GM19397 (cell line): ENCODE data around the gene H1-8.

Experiments used
- ATAC-seq: cut with Tn5 transposase; IDR thresholded peaks from one replicate; pipeline ENCODE4 v1.9.1; 2021; ENCODE audit warnings: mild to moderate bottlenecking, moderate library complexity; ENCODE audit not compliant: unreplicated experiment

Gene H1-8

DNA sequence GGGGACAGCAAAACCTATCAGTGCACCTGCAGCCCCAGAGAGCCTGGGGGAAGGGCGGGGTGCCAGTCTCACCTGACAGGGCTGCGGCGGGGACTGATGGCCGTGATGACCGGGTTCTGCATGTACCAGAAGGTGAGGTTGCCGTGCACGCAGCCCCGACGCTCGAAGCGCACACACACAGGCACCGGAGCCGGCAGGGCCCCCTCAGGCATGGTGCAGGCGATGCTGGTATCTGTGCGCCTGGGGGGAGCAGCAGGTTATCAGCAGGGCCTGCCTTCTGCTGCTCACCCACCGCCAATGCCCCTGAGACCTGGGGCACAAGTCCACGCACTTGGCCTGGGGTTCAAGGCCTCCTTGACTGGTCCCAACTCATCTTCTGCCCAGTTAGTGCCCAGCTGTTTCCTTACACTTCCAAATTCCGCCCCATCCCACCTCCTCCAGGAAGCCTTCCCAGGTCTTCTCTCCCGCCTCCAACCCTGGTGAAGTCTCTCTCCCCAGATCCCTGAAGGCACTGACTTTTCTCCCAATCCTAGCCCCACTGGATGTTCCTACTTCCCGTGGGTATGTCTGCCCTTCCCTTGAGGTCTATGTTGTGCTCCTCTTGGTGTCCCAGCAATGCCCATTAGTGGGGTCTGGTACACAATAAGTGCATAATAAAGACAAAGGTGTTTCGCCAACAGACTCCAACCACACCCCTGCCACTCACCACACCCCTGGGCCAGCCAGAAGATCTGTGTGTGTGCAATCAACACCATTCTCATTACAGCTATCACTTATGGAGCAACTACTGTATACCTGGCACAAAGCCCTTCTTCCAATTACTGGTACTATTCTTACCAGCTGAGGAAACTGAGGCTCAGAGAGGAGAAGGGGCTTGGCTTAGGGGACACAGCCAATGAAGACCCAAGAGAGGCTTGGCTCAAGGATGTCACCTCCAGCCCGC lies 28.9 kb downstream of the H1-8 start:
- ATAC-seq, result no peak

DNA sequence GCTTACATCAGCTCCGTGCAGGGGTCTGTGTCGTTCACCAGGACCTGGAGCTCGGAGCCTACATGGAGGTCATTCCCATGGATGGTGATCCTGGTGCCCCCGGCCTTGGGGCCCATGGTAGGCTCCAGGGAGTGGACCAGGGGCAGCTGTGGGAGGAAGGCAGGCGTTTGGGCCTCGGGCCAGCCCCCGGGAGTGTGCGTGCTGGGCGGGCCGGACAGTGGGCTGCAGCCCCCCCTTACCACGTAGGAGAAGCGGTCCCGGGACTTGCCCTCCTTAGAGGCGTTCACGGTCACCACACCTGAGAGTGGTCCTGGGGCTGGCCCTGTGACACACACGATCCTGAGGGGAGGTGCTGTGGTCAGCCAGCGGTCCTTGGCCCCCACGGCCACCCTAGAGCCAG lies 29.6 kb downstream of the H1-8 start:
- ATAC-seq, result no peak

DNA sequence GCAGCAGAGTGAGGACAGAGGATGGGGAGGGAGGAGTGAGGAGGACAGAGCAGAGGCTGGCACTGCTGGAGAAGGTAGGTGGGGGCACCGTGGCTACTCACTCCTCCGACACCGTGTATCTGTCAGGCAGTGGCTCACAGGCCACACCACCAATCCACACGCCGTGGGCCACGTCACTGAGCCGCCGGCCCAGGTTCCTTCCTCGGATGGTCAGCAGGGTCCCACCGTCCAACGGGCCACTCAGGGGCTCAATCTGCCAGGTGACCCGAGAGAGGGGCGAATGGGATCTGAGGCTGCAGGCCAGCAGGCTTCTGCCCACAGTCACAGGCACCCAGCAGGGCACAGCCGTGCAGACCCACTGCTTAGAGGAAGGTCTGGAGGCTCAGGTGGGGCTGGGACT lies 30.5 kb downstream of the H1-8 start:
- ATAC-seq, result no peak

DNA sequence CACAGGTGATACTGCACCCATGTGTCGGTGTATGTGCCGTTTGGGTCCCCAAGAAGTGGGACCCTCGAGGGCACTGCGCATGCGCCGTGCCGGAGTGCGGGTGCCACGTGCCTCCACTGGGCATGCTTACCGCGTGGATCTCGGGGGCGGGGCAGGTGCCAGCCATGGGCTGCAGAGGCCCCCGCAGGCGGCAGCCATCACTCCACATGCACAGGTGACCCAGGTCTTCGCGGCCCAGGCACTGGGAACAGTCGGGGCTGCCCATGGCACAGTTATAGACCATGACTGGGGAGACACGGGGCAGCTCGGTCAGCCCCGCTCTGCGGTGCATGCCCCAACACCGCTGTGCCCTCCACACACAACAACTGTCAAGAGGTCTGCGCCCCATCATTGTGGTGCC lies 31.2 kb downstream of the H1-8 start:
- ATAC-seq, result no peak

DNA sequence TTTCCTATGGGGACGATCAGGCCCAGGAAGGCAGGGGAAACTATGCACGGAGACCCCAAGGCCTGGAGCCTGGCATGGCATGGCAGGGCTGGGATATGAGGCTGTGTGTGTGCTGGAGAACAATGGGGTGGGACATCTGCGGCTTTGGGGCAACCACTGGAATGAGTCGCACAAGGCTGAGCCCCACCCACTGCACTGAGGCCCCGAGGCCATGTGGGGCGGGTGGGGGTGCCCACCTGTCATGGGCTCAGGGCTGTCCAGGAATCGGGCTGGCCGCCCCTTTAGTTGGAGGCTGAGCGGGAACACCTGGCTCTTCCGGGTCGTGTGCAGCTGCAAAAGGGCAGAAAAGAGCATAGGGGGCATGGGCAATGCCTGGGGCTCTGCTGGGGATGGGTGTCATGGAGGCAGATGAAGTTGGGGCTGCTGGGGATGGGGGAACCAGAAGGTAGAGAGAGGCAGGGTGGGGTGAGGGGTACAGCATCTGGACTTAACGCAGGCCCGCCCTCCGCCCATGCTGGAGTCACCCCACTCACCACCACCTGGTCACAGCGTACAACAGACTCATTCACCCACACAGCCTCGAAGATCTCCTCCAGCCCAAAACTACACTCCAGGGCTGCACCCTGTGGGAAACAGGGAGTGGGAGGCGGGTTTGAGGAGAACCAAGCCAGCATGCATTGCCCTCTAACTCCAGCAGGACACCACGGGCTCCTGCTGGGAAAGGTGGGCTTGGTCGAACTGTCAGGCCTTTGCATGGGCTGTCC lies 32.4 kb downstream of the H1-8 start:
- no peak for ATAC-seq

DNA sequence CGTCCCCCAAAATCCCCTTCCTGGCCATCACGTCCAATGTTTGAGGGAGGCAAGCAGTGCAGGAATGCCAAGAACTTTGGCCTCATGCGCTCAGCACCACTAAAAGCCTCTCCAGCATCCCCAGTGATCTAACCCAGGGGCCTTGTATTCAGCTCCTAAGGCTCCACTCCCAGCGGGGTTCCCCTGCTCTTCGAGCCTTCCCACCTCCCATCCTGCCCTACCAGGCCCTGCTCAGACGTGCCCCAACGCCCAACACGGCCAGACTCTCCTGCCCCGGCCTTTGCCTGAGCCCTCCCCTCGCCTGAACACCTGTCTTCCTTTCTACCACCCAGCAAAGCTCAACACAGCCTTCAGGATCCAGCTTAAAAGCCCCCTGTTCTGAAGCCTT lies 33.0 kb downstream of the H1-8 start:
- ATAC-seq, result no peak

DNA sequence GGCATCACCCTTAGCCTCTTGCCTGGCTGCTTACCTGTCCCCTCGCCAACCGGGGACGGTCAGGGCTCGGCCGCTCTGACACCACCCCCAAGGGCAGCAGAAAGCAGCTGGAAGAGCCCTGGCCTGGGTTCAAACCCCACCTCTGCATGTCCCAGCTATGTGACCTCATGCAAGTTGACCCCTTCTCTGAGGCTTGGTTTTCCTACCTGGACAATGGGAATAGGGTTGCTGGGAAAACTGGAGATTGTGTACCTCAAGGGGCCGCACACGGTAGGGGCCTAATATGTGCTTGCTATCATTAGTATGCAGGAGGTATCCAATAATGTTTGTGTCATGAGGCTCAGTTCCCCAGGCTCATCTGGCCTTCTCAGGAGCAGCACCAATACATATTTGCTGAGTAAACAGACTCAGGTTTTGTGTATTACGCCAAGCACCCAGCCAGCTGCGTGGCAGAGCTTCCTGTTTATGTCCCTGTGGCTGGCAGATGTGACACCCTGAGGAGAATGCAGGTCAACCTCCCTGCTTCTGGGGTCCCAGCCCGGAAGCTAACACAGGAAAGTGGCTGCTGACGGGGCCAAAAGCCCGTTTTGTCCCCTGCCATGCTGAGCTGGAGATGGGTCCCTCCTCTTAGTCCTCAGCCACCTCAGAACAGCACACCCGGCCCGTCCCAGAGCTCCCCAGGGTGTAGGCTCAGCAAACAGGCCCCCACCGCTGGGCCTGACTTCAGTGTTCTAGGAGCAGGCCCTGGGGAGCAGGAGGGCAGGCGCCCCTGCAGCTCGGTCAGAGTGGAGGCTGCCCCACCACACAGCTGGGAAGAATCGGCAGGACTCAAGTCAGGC lies 33.8 kb downstream of the H1-8 start:
- ATAC-seq, result peak; percentile 57

DNA sequence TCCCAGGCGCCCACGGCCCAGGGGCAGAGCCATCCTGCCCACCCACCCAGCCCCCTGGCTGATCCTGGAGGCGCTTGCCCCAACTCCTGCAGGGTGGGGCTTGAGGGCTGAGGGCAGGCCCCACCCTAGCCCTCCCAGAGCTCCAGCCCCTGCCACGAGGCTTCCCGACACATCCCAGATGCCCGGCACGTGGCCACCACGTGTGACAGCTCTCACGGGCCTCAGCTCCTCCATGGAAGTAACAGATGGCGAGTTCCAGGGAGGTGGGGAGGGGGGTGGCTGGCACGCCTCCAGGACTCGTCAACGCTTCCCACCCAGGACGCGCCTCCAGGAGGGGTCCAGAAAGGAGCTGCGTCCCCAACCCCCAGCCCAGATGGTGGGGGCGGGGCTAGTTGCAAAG lies 34.4 kb downstream of the H1-8 start:
- ATAC-seq, result no peak

DNA sequence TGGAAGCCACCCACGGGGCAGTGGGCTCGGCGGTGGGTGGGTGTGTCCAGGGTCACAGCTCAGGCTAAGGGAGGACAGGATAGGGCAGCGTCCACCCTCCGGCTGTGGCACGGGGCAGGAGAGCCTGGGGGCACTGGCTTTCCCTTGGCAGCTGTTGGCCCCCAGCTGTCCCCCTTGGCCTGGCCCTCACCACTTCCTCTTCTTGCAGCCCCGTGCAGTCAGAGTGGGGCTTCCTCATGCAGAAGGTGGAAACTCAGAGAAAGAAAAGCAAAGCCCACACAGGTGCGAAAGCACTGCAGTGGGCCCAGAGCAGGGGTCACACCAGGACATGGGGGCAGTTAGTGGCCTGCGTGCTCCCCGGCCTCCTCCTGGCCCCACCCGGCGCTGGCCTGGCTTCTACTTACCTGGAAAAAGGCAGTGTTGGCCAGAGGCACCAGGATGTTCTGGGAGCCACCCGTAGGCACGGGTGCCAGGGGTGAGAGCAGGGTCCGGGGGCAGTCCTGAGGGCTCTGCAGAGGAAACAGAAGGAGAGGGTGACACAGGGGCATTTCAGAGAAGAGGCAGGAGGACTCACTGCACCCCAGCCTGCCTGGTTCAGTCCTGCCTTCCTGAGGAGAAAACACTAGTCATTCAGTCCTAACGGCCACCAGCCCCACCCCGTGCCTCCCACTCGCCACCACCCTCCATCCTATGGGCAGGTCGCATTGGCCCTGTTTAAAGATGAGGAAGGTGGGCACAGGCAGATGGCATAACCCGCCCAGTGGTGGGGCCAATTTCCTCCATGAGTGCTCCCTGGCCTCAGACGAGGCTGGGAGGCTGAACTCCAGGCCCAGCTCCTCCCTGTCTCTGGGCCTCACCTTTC lies 35.2 kb downstream of the H1-8 start:
- ATAC-seq, result peak; percentile 50

DNA sequence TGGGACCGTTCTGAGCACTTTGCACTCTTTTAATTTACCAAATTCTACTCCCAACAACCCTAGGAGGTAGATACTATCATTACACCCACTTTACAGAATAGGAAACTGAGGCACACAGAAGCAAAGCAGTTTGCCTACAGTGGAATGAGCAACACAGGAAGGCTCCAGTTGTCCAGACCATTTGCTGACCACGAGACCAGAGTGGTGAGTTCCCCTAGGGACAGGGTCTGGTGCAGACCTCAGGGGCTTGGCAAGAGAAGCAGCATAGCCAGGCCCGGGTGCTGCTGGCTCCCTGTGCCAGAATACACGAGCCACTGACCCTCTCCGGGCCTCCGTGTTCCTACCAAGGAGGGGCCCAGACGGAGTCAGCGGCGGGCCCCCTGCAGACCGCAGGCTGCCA lies 37.0 kb downstream of the H1-8 start:
- ATAC-seq, result no peak

DNA sequence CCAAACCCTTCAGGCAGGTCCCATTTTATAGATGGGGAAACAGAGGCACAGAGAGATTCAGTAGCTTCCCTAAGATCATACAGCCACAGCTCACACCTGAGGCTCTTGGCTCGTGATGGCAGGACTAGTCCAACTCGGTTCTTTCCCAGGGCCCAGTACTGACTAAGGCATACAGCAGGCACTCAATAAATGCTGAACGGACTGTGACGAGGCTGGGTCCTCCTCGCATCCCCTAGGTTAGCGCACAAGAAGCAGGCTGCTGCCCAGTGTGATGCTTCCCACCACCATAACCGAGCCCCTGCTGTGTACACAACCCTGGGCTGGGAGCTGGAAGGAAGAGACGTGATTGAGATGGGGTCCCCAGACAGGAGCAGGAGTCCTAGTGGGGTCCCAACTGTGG lies 38.6 kb downstream of the H1-8 start:
- ATAC-seq, result no peak

DNA sequence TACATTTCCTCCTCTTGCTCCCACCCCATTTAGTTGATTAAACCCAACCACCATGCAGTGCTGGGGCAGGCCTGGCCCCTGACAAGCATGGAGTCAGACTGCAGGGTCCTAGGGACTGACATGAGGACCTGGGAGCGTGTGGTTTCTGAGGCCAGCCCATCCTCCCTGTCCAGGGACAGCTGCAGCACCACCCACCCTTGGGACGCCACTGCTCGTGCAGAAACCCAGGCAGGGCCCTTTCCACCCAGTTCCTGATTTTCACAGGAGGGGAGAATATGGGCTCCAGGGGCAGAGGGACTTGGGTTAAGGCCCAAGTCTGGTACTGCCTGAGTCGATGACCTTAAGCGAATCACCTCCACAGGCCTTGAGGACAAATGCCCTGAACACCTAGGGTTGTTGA lies 39.8 kb downstream of the H1-8 start:
- no peak for ATAC-seq

DNA sequence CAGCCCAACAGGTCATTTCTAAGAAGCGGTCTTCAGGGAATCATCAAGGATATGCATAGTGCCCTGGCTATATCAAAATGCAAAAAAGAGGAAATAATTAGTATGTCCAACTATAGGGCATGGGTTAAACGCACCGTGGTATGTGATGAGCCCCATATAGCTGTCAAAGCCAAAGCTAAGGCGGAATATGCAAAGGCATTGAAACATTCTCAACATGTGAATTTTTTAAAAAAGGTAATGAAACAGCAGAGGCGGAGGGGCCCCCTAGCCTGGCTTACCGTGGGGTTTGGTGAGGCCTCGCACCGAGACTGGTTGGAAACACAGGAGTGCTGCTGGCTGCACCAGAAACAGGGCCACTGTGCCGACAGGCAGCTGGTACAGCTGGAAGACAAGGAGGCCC lies 40.3 kb downstream of the H1-8 start:
- ATAC-seq, result no peak

DNA sequence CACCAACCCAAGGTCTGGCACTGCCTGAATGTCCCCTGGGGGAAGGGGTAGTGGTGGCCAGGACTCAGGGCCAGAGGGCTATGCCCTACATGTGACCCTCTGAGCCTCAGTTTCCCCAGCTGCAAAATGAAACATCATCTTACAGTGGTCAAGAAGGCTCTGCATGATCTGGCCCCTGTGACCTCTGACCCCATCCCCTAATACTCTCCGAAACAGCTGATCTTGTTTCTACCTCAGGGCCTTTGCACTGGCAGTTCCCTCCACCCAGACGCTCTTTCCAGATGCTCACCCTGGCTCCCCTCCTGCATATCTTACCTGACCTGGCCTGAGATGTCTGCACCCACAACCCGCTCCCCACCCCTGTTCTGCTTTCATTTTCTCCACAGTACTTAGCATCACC lies 41.7 kb downstream of the H1-8 start:
- ATAC-seq, result no peak

DNA sequence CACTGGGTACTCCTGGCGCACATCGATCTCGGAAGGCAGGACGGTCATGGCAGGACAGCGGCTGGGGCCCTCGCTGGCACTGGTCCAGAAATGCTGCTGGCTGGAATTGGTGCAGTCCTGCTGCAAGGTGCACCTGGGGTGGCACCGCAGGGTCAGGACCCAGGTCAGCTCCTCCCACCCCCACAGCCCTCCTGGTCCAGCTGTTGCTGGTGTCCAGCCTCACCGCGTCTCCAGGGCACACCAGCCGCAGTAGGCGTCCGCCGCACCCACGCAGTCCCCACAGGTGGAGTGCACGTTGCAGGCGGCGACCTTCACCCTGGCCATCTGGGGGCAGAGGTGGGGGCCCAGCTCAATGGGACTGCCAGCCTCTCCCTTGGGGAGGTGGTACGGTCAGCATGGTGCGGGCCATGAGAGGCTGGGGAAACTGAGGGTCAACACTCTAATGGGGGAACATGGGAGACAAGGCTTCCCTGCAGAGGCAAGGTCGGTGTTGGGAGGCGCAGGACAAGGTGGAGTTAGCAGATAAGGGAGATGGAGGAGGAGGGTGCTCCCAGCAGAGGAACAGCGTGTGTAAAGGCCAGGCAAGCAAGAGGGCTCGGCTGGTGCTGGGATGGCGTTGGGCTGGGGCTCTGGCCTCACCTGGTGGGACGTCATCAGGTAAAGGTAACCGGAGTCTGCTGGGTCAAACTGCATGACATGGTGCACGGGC lies 43.1 kb downstream of the H1-8 start:
- ATAC-seq, result no peak

DNA sequence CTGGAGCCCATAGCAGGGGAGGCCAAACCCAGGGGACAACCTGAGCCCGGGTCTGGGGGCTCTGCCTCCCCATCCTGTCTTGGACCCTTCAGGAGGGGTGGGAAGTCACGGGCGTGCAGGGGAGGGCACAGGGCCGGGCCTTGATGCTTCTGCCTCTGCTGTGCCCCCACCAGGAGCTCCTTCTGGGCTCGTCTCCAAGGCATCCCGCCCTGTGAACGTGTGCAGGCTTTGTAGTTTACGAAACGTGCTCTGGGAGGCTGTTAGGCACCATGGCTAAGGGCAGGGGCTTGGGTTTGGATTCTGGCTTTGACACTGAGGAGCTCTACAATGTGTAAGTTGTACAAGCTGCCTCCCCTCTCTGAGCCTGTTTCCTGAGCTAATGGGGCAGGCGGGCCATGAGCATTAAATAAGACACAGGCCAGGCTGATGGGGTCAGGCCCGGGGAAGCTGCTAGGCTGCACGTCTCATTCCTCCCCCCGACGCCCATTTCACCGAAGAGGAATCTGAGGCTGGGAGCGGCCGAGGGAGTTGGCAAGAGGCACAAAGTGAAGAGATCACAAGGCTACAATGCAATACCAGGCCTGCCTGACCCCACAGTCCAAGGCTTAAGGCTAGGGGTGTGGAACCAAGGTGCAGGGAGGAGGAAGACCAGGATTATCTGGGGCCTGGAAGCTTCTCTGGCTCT lies 43.9 kb downstream of the H1-8 start:
- ATAC-seq, result no peak

DNA sequence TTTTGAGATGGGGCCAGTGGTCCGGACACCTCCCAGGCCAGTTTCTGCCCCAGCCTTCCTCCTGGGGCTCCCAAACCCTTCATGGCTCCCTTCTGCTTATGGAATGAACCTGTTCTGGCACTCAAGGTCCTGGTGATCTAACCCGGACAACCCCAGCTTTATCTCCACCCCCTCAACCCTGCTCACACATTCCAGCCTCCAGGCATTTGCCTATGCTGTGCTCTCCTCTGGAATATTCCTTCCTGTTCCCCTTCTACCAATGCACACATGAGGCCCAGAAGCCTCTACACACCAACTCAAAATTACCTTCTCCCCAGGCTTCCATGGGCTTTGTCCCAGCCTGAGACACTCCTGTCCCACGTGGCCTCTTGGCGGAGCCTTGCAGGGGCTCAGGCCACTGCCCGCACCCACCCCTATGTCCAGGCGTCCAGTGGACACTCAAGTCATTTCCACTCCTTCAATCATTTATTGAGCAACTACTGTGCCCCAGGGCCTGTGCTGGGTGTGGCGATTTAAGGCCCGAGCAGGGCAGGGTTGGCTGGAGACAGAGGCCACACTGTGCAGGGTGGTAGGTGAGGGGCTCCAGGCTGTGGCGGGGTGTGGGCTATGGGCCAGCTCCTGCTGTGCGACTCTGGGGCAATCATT lies 44.7 kb downstream of the H1-8 start:
- ATAC-seq, result no peak

DNA sequence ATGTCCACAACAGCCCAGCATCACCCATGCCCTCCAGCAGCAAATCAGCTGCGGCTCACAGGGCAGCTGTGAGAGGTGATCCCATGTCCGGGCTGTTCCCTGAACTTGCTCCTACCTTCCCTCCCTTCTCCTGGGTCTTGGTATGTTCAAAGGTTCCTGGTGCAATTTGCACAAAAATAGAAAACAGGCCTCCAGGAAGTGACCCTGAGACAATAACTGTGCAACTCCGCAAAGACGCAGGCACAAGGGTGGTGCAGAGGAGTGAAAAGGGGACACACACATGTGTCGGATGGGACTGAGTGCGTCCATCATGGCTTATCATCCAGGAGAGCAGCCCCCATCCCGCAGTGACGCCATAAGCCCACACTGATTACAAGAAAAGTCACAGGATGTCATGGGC lies 47.2 kb downstream of the H1-8 start:
- no peak for ATAC-seq

DNA sequence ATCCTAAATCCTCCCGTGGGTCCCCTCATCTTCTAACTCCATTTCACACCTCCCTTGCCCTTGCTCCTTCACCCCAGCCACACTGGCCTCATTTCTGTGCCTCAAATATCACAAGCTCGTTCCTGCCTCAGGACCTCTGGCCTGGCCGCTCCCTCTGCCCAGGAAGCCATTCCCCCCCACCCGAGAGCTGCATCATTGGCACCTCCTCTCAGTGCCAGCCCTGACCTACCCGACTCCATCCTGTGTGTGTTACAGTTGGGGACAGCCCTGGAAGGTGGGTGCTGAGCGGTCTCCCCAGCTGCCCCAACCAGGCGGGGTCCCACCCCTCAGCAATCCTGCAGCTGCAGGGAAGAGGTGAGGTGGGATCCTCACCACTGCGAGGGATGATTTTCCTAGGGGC lies 49.0 kb downstream of the H1-8 start:
- ATAC-seq, result no peak
